Nucleus accumbens (tissue), 56 donors: ENCODE data around the gene SYT5.
A peak's percentile ranks its signal among the peaks of the same experiment; 100 is the strongest.
"Not testable (repeated sequence)": the region's sequence is repeated elsewhere in the genome, so short reads cannot be mapped to it uniquely, and the experiment has no call there.

Source experiments
- DNase-seq, 56 donors: peaks; one replicate each; lab custom pipeline; 2025; lab: John Stamatoyannopoulos, UW

SYT5 gene

DNA sequence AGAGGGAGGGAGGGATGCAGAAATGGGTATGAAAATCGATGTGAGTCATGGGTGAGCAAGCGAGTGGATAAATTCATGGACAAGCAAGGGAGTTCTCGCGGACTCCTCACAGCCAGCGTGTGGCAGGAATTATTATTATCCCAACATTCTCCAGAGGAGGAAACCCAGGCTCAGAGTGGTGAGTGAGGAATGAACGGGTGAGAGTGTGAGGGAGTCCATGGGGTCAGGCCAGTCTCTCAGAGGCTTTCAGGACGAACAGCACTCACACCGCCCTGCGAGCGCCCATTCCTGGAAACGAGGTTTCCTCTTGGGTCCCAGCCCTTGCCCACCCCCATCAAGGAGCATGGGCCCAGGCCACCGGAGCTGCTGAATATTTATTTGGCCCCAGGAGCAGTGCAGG is 7.3 kb downstream of the SYT5 start:
- no peak for DNase-seq

- not testable (repeated sequence) for DNase-seq
These were observed 7.8 kb downstream of the SYT5 start for GRCh38 chr19:55172318-55172717.

DNA sequence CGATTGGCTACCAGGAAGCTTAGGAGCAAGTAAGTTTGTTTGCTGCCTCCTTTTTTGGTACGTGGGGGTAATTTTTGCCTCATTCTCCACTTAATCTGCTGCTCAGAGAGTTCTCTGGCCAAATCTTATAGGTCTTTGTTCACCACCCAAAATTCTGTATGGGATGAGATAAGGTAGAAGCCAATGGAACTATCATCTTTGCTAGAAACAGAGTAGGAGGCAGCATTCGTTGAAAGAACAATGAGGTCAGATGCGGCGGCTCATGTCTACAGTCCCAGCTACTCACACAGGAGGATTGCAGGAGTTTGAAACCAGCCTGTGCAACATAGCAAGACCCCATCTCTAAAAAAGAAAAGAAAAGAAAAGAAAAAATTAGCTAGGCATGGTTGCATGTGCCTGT is 8.6 kb downstream of the SYT5 start:
- DNase-seq, result no peak

- DNase-seq, result no peak
These were observed 11.0 kb downstream of the SYT5 start for GRCh38 chr19:55169136-55169535.

DNA sequence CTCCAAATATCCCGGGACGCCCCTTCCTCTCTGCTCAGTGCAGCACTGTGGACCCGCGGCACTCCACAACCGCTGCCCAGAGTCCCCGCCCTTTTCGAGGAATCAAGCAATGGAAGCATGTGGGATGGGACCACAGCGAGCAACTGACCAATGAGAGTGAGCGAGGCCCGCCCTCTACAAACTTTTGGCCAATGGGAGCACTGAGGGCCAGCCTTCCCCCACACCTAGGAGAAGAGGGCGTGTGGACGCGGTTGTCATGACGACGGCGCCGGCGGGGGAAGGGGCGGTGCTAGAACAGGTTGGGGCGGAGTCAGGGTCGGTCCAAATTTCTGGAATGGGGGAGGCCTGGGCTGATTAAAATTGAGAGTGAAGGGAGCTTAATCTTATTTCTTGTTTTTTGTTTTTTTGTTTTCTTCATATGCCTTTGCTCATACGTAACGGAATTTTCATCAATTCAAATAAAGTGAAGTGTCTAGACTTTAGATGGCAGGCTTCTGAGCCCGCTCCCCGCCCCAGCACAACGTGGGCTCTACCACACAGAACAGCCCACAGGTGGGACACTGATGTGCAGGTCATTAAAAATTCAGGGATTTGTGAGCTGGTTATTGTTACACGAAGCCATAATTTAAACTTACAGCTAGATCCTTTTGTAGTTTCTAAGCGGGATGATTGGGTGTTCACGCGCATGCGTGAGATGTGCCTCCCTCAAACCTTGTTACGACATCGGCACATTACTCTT is 13.4 kb downstream of the SYT5 start, which contains the start of gene DNAAF3:
TSS of gene DNAAF3 (minus strand) at position 84 of the 739 bp plus-strand sequence. CDS start 200 bp downstream, outside the sequence.
- DNase-seq, result peak; percentile 33 to 98 (median 86)

DNA sequence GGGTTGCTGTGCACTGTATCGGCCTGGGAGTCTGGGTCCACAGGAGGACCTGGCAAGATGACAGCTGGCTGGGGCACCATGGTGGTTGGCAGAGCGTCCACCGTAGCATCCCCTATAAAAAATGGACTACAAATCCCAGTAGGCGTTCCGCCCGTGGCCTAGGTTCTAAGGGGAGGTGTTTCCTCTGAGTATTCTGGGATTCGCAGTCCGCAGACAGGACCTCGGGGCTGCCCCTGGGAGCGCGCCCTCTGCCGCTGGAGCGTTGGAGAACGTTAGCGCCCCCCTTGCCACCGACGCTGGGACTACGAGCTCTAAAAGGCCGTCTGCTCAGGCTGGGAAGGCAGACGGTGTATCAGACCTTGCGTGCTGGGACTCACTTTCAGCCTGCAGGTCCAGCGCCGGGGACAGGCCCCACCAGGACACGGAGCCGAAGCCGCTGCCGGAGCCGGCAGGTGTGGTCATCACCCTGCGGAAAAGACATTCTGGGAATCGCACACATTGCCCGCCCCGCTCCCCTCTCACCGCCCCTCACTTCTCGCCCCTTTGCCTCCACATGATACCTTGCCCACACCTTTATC is 14.0 kb downstream of the SYT5 start:
- peak in 37 of 56 donors; percentile 1 to 75 (median 31) for DNase-seq

GRCh38 chr19:55161571-55162322 is 18.3 kb downstream of the SYT5 start:
- no peak for DNase-seq

DNA sequence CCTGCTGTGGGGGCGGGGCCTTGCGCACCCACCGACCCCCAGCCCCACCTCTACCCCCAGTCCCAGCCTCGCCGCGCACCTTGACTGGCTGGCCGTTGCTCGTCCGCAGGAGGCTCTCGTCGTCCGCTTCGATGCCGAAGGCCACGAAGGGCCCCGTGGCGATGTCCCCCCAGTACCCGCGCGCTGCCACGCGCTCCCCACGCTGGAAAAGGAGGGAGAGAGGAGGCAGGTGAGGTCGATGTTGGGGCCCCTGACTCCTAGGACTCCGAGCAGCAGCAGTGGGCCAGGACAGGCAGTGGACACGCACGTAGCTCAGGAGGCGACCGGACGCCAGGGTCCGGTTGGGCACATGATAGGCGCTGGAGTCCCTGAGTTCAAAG is 19.1 kb downstream of the SYT5 start:
- no peak for DNase-seq

DNA sequence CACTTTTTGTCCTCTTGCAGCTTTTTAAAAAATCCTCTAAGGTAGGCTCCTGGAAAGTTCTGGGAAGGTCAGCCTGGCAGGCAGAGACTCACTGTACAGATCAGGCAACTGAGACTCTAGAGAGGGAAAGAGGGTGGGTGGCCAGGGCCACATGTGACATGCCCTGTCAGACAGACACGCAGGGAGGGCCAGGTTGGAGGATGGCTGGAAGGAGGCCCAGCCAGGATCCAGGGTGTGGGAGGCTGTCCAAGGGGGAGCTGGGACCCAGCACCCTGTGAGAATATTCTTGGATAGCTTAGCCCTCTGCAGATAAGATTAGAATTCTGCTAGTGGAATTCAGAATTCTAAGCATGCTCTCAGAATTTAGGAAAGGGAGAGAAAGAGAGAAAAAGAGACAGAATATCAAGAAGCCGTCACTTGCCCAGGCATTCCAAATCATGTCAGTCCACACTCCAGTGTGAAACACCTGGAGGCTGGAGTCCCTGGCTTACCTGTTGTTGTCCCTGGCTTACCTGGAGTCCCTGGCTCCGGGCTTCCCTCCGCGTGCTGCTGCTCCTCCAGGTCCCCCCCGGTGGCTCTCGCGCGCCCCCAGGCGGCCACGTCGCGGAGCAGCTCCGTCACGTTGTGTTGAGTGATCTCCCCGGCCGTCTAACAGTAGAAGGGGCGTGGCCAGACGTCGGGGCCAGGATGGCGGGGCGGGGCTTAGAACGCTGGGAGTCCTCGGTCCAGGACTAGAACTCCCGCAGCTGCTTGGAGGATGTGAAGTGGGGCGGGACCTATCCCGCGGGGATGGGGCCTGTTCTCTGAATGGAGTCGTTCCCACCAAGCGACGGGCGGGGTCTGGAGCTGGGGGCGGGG is 19.7 kb downstream of the SYT5 start:
- peak in 43 of 56 donors; percentile 1 to 73 (median 20) for DNase-seq

- DNase-seq, result no peak
These were observed 21.0 kb downstream of the SYT5 start for GRCh38 chr19:55158848-55159749.

- no peak for DNase-seq
These were observed 21.7 kb downstream of the SYT5 start for GRCh38 chr19:55158423-55158822.

DNA sequence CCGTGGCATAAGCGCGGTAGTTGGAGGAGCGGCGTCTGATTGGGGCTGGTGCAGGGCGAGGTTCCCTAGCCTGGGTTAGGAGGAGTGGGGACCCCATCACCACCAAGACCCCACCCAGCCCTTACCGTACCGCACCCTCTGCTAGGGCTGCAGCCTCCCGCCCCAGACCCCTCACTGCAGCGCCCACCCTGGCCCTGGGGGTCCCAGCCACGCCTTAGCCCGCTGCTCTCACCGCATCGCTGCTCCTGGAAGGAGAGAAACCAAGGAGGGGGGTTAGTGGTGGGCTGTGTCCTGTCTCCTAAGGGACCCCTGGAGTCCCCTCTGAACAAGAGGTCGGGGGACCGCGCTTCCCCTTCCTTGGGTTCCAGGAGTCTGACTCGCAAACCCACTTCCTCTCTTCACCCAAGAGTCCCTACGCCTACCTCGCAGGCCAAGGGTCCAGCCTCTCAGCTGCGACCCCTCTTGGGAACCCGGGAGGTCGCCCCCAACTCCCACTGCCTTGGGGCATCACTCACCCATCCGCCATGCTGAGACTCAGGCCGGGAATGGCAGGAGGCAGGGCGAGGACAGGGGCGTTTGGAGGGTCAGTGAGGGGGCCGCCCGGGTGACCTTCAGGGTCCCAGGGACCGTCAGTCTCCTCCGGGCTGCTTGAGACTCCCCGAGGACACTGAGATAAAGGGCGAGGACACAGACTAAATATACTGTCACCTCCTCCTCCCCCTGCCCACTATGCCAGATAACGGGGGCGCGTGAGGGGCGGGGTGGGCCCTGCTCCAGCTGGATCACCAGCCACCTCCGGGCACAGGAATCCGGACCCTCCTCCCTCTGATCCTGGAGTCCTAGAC is 22.8 kb downstream of the SYT5 start, which contains the start of gene TNNI3:
TSS of gene TNNI3 (minus strand) at position 669 of the 845 bp plus-strand sequence. CDS start at position 526, 143 bp downstream.
- no peak for DNase-seq

- DNase-seq, result peak in 3 of 56 donors; percentile 1 to 42 (median 15)
These were observed 23.7 kb downstream of the SYT5 start for GRCh38 chr19:55156202-55157063.

DNA sequence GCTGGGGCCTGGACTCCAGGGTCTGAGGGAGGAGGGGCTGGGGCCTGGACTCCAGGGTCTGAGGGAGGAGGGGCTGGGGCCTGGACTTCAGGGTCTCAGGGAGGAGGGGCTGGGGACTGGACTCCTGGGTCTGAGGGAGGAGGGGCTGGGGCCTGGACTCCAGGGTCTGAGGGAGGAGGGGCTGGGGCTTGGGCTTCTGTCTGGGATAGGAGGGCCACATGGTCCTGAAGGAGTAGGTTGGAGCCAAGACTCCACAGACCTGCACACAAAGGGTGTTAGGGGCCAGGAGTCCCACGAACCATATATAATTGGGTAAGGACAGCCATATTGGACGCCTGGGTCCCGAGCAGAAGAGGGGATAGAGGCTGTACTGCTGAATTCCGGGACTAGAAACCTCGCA is 24.3 kb downstream of the SYT5 start:
- DNase-seq, result not testable (repeated sequence)

DNA sequence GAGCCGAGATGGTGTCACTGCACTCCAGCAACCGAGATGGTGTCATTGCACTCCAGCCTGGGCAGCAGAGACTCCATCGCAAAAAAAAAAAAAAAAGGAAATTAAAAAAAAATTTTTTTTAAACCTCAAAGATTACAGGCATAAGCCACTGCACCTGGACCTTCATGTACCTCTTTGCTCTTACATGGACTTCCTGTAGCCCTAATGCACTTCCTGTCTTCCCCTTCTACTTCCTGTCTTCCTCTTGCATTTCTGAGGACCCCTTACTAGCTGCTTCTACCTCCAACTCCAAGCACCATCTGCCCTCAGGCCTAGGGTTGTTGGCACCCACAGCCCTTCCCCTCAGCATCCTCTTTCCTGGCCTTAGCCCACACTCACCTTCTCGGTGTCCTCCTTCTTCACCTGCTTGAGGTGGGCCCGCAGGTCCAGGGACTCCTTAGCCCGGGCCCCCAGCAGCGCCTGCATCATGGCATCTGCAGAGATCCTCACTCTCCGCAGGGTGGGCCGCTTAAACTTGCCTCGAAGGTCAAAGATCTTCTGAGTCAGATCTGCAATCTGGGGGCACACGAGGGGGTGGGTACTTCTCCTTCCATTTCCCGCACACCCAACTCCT is 26.3 kb downstream of the SYT5 start:
- DNase-seq, result no peak

DNA sequence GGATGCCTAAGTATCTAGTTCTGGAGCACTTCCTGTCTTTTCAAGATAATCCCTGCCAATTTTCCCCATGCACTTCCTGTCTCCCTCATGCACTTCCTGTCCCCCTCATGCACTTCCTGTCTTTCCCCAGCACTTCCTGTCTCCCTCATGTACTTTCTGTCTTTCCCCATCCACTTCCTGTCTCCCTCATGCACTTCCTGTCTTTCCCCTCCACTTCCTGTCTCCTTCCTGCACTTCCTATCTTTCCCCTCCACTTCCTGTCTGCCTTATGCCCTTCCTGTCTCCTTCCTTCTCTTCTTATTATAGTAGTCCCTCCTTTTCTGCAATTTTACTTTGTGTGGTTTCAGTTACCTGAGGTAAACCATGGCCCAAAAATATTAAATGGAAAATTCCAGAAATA is 28.1 kb downstream of the SYT5 start:
- no peak for DNase-seq
